Spleen (tissue), 11 donors: Measurements from ENCODE around the gene AP2A1. TPM values are rescaled to one million over a fixed set of nuclear protein-coding genes. Genes with fewer than 3 reads are reported as not detected.
A peak's percentile ranks its signal among the peaks of the same experiment; 100 is the strongest.
"Not testable (repeated sequence)": the region's sequence is repeated elsewhere in the genome, so short reads cannot be mapped to it uniquely, and the experiment has no call there.

ENCODE experiments used
- DNase-seq: peaks from one replicate; pipeline ENCODE4 v3.0.0-alpha.2; 2020
- H3K27ac ChIP-seq, 8 donors: fragments of 200-600 bp; sonication (generic) in 7 of 8; 1 replicate in 4 of 8; 2 replicates in 4 of 8; pipeline versions ENCODE4 v1.5.0 to v1.8.0; 2016 to 2021; ENCODE audit warnings: inconsistent platforms in 4 of 8, mild to moderate bottlenecking in 4 of 8, moderate library complexity in 1 of 8
- H3K27me3 ChIP-seq, 7 donors: fragments of 200-600 bp; sonication (generic) in 6 of 7; replicated peaks in 1 of 7; 1 replicate in 4 of 7; 2 replicates in 3 of 7; pipeline versions ENCODE4 v1.5.0 to v1.8.0; 2016 to 2021; ENCODE audit warnings: inconsistent platforms in 3 of 7, mild to moderate bottlenecking in 1 of 7
- H3K36me3 ChIP-seq, 6 donors: fragments of 200-600 bp; sonication (generic) in 5 of 6; 1 replicate in 4 of 6; 2 replicates in 2 of 6; pipeline versions ENCODE4 v1.5.0 to v1.8.0; 2016 to 2021; ENCODE audit warnings: inconsistent platforms in 2 of 6
- H3K4me1 ChIP-seq, 6 donors: fragments of 200-600 bp; sonication (generic) in 5 of 6; 1 replicate in 3 of 6; 2 replicates in 3 of 6; pipeline versions ENCODE4 v1.5.0 to v1.8.0; 2016 to 2021; ENCODE audit warnings: inconsistent platforms in 3 of 6
- H3K4me3 ChIP-seq, 8 donors: fragments of 200-600 bp; sonication (generic) in 7 of 8; 1 replicate in 4 of 8; 2 replicates in 4 of 8; pipeline versions ENCODE4 v1.5.0 to v1.8.0; 2016 to 2021; ENCODE audit warnings: inconsistent platforms in 4 of 8, mild to moderate bottlenecking in 4 of 8, moderate library complexity in 2 of 8
- H3K9me3 ChIP-seq, 8 donors: fragments of 200-600 bp; sonication (generic) in 7 of 8; 1 replicate in 4 of 8; 2 replicates in 4 of 8; pipeline versions ENCODE4 v1.5.0 to v1.8.0; 2016 to 2021; ENCODE audit warnings: inconsistent platforms in 4 of 8
- POLR2A ChIP-seq, 3 donors: fragments of 450-650 bp; IDR thresholded peaks; one replicate each; pipeline ENCODE4 v1.5.1; 2017; ENCODE audit warnings: antibody characterized with exemption in 3 of 3, mild to moderate bottlenecking in 1 of 3
- POLR2AphosphoS5 ChIP-seq, 3 donors: sonication (generic); formaldehyde crosslinking; IDR thresholded peaks; one replicate each; pipeline ENCODE4 v1.5.1; 2017; ENCODE audit warnings: antibody characterized with exemption in 3 of 3
- WGBS, 5 donors: extraction: QIAGEN DNeasy Blood & Tissue Kit in 3 of 5; methylation state at CpG; one replicate each; pipeline versions ENCODE4 v1.1.5 to v1.1.7; 2013 to 2018; 5-methylcytosine and 5-hydroxymethylcytosine counted together
- intact Hi-C: fragments of 100-400 bp; cut with DNase I; formaldehyde crosslinking; loops from one replicate; pipeline ENCODE4 v1.15.0; 2023; ENCODE audit warnings: low total_unique reads
- polyA plus RNA-seq, 3 donors: library from polyadenylated mRNA; stranded (reverse); fragments of 200-250 nt; gene quantifications; one replicate each; pipeline ENCODE4 v1.2.1, GENCODE V29; 2013
- total RNA-seq, 7 donors: library from RNA; depleted of rRNA in 3 of 7; stranded (reverse); fragments of >200 nt in 3 of 7; fragmentation: NEBNext Ultra II Directional in 4 of 7; extraction: Animal tissue kit (Norgen Biotek cat#: 25700) in 4 of 7; gene quantifications; one replicate each; pipeline versions ENCODE4 v1.1.0 to v1.2.1, GENCODE V29; 2016 to 2021
- TF ChIP-seq, protein P1 (sequence below), 11 experiments: fragments of 200-600 bp in 7 of 11; fragments of 450-650 bp in 4 of 11; sonication (generic) in 4 of 11; IDR thresholded peaks in 8 of 11; conservative IDR thresholded peaks in 3 of 11; 1 replicate in 7 of 11; 2 replicates in 4 of 11; pipeline versions ENCODE4 v1.4.0 to v1.8.0; 2016 to 2021; ENCODE audit warnings: antibody characterized with exemption in 11 of 11, inconsistent platforms in 4 of 11, mild to moderate bottlenecking in 1 of 11
- donor health status: healthy with polysubstance abuse.
- donor health status: DM: no; HTN: no; CAD: no; lungs with moderate emphysema.
- donor health status: DM: no; HTN: no; CAD: no.
- donor health status: Bipolar disorder and iron deficiency.
- donor health status: healthy.
- donor health status: DM: no; HTN: no; CAD: no.
- donor health status: DM: yes; HTN: yes; CAD: no.

Gene AP2A1
- total and polyA plus RNA-seq, 10 donors: 18.1 to 108 (median 89.1) TPM

DNA sequence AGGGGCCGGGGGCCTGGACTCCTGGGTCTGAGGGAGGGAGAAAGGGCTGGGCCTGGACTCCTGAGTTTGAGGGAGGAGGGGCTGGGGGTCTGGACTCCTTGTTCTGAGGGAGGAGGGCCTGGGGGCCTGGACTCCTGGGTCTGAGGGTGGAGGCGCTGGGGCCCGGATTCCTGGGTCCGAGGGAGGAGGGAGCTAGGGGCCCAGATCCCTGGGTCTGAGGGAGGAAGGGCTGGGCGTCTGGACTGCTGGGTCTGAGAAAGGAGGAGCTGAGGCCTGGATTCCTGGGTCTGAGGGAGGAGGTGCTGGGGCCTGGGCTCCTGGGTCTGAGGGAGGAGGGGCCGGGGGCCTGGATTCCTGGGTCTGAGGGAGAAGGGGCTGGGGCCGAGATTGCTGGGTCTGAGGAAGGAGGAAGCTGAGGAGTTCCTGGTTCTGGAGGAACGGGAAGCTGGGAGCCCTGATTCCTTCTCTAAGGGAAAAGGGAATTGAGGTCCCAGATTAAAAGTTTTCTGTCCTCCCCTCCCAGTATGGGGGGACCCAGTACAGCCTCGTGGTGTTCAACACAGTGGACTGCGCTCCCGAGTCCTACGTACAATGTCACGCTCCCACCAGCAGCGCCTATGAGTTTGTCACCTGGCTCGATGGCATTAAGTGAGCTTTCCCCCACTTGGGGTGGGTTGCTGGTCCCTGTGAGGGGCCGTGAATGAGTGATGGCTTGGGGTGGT, 52.0 kb downstream of the AP2A1 start:
- WGBS, 5 donors: 26 to 38% (median 34%) methylated on average over 12 to 16 of the region's 16 CpGs
- peak overlapping the region; percentile 82 to 99 (median 98) for H3K27ac ChIP-seq
- H3K36me3 ChIP-seq: peaks cover 0 to 31% (median 15%) of the 10 kb centered on the region in 6 donors
- intact Hi-C loops: no loop called here
- no peaks in the 10 kb centered on the region for H3K9me3 ChIP-seq
- no peaks in the 10 kb centered on the region for H3K27me3 ChIP-seq
- peaks cover 12 to 60% (median 33%) of the 10 kb centered on the region in 6 donors for H3K4me1 ChIP-seq
- DNase-seq: peak; percentile 86
- peak overlapping the region; percentile 73 to 99 (median 94) for H3K4me3 ChIP-seq
- TF ChIP-seq, protein P1, sequence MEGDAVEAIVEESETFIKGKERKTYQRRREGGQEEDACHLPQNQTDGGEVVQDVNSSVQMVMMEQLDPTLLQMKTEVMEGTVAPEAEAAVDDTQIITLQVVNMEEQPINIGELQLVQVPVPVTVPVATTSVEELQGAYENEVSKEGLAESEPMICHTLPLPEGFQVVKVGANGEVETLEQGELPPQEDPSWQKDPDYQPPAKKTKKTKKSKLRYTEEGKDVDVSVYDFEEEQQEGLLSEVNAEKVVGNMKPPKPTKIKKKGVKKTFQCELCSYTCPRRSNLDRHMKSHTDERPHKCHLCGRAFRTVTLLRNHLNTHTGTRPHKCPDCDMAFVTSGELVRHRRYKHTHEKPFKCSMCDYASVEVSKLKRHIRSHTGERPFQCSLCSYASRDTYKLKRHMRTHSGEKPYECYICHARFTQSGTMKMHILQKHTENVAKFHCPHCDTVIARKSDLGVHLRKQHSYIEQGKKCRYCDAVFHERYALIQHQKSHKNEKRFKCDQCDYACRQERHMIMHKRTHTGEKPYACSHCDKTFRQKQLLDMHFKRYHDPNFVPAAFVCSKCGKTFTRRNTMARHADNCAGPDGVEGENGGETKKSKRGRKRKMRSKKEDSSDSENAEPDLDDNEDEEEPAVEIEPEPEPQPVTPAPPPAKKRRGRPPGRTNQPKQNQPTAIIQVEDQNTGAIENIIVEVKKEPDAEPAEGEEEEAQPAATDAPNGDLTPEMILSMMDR (IDR thresholded peaks at IDR 0.05 in 8 of 11, conservative IDR thresholded peaks at IDR 0.05 in 3 of 11): no peak
- no peak for TF ChIP-seq POLR2AphosphoS5 (IDR thresholded peaks at IDR 0.05)

DNA sequence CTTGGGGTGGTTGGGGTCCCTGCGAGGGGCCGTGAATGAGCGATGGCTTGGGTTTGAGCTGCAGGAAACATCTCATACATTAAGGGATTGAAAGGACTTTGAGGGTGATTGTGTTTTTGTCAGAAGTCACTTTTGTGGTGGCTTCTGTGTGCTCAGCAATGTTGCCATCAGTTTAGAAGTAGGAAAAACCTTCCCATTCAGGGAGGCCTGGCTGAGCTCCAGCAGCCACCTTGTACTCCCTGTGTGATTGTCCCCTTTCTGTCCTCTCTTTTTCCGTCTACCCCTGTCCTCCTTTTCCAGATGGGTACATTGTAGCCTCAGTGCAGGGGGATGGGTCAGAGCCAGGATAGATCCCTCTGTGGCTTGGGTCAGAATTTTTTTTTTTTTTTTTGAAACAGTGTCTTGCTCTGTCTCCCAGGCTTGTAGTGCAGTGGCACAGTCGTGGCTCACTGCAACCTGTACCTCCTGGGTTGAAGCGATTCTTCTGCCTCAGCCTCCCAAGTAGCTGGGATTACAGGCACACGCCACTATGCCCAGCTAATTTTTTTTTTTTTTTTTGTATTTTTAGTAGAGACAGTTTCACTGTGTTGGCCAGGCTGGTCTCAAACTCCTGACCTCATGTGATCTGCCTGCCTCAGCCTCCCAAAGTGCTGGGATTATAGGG, 52.8 kb downstream of the AP2A1 start:
- Histone ChIP-seq H3K36me3 (peaks cover 0 to 39% (median 20%) of the 10 kb centered on the region in 6 donors), H3K4me1 (peaks cover 8 to 62% (median 28%) of the 10 kb centered on the region in 6 donors), H3K4me3 (peak overlapping the region in 6 of 8 donors; percentile 90 to 99 (median 94)), H3K27ac (peak overlapping the region in 1 of 8 donors; percentile 99)
- H3K9me3 ChIP-seq, H3K27me3 ChIP-seq, DNase-seq, intact Hi-C loops: not testable (repeated sequence)
- 88 to 95% (median 89%) methylated on average over 7 of the region's 7 CpGs for WGBS, 5 donors

DNA sequence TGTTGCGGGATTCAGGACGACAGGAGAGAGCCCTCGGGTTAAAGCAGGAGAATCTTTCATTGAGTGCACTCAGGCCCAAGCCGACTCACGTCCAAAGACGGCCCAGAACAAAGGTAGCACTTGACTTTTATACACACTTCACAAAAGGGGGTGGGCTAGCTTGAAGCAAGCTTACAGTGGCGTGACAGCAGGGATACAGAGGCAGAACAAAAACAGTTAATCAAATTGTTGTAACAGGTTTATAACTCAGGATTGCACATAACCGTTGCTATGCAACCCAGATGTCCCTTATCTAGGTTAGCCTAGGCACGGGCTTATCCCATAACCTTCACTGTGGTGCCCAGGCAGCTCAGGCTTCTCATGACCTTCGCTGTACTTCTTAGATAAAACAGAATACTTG, 53.3 kb downstream of the AP2A1 start:
- TF ChIP-seq POLR2AphosphoS5 (IDR thresholded peaks at IDR 0.05): no peak
- TF ChIP-seq, protein P1 (IDR thresholded peaks at IDR 0.05 in 8 of 11, conservative IDR thresholded peaks at IDR 0.05 in 3 of 11): no peak
- H3K27me3 ChIP-seq: no peaks in the 10 kb centered on the region
- 87 to 95% (median 90%) methylated on average over 10 of the region's 10 CpGs for WGBS, 5 donors
- intact Hi-C loops: no loop called here
- no peaks in the 10 kb centered on the region for H3K9me3 ChIP-seq
- H3K36me3 ChIP-seq: peaks cover 0 to 43% (median 21%) of the 10 kb centered on the region in 6 donors
- no peak overlapping the region for H3K4me3 ChIP-seq
- no peak for DNase-seq
- H3K4me1 ChIP-seq: peaks cover 8 to 67% (median 28%) of the 10 kb centered on the region in 6 donors
- H3K27ac ChIP-seq: peak overlapping the region in 1 of 8 donors; percentile 10

DNA sequence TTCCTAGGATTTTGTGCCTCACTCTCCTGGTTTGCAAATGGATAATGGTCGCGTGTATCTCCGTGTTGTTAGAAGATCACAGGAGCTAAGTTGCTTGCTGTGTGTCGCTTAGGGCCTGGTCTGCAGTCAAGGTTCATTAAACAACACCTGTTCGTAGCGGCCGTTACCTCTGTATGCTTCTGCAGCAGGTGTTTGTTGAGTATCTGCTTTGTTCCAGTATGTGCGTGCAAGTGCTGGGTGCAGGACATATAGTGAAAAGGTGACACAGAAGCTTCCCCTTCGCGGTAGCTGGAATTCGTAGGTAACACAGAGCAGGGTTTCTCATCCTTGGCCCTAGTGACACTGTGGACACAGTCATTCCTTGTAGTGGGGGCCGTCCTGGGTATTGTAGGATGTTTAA, 56.7 kb downstream of the AP2A1 start:
- Histone ChIP-seq H3K27me3 (no peaks in the 10 kb centered on the region), H3K9me3 (no peaks in the 10 kb centered on the region), H3K4me3 (no peak overlapping the region), H3K36me3 (peaks cover 0 to 74% (median 25%) of the 10 kb centered on the region in 6 donors), H3K4me1 (peaks cover 8 to 72% (median 23%) of the 10 kb centered on the region in 6 donors), H3K27ac (no peak overlapping the region)
- TF ChIP-seq, protein P1 (IDR thresholded peaks at IDR 0.05 in 8 of 11, conservative IDR thresholded peaks at IDR 0.05 in 3 of 11): no peak
- TF ChIP-seq POLR2A (IDR thresholded peaks at IDR 0.05): no peak
- WGBS, 5 donors: 83 to 94% (median 85%) methylated on average over 12 of the region's 12 CpGs
- no peak for DNase-seq
- intact Hi-C loops: no loop called here
